Astrocyte (in vitro differentiated cells and primary cell): ENCODE results near the gene SNTB2. TPM values are rescaled to one million over a fixed set of nuclear protein-coding genes. Genes with fewer than 3 reads are reported as not detected.

ENCODE experiments used
- DNase-seq: peaks from one replicate; pipeline ENCODE4 v3.0.0-alpha.2; 2010; ENCODE audit warnings: low read depth
- FAIRE-seq: peaks from 2 replicates; lab custom pipeline; 2011; peaks lifted over from hg19 to GRCh38; lab: Jason Lieb, UNC
- H2AFZ ChIP-seq: 2 replicates; pipeline ENCODE4 v1.6.0; 2012; ENCODE audit warnings: low read depth, low read length, inconsistent platforms
- H3K27ac ChIP-seq: 2 replicates; pipeline ENCODE4 v1.5.1; 2011; ENCODE audit warnings: low read depth, low read length, inconsistent platforms
- H3K27me3 ChIP-seq: 2 replicates; pipeline ENCODE4 v1.6.0; 2011; ENCODE audit warnings: low read length, inconsistent platforms; ENCODE audit not compliant: insufficient read depth
- H3K36me3 ChIP-seq: 2 replicates; pipeline ENCODE4 v1.5.1; 2011; ENCODE audit warnings: low read length, inconsistent platforms; ENCODE audit not compliant: insufficient read depth
- H3K4me1 ChIP-seq: 2 replicates; pipeline ENCODE4 v1.5.1; 2011; ENCODE audit warnings: low read length, inconsistent platforms; ENCODE audit not compliant: insufficient read depth
- H3K4me2 ChIP-seq: 2 replicates; pipeline ENCODE4 v1.6.0; 2012; ENCODE audit warnings: low read length, inconsistent platforms
- H3K4me3 ChIP-seq: 2 replicates; pipeline ENCODE4 v1.5.1; 2011; ENCODE audit warnings: low read depth, mild to moderate bottlenecking, low read length, inconsistent platforms; ENCODE audit not compliant: insufficient read depth
- H3K79me2 ChIP-seq: 2 replicates; pipeline ENCODE4 v1.6.0; 2012; ENCODE audit warnings: mild to moderate bottlenecking, low read length, inconsistent platforms; ENCODE audit not compliant: insufficient read depth
- H3K9ac ChIP-seq: 2 replicates; pipeline ENCODE4 v1.6.0; 2012; ENCODE audit warnings: mild to moderate bottlenecking, low read length, inconsistent platforms
- H3K9me3 ChIP-seq: 2 replicates; pipeline ENCODE4 v1.5.1; 2012; ENCODE audit warnings: low read depth, mild to moderate bottlenecking, low read length, inconsistent platforms; ENCODE audit not compliant: insufficient read depth
- H4K20me1 ChIP-seq: 2 replicates; pipeline ENCODE4 v1.6.0; 2012; ENCODE audit warnings: low read length, inconsistent platforms; ENCODE audit not compliant: insufficient read depth
- H3K27ac Mint-ChIP-seq: one replicate; pipeline ENCODE4 v1.8.0; 2021; ENCODE audit warnings: mild to moderate bottlenecking, mixed read lengths; ENCODE audit not compliant: unreplicated experiment
- H3K27me3 Mint-ChIP-seq: one replicate; pipeline ENCODE4 v1.8.0; 2021; ENCODE audit warnings: low read depth, mixed read lengths; ENCODE audit not compliant: unreplicated experiment
- H3K36me3 Mint-ChIP-seq: one replicate; pipeline ENCODE4 v1.8.0; 2021; ENCODE audit warnings: low read depth, mixed read lengths; ENCODE audit not compliant: unreplicated experiment
- H3K4me1 Mint-ChIP-seq: one replicate; pipeline ENCODE4 v1.8.0; 2021; ENCODE audit warnings: low read depth, mixed read lengths; ENCODE audit not compliant: unreplicated experiment
- H3K4me3 Mint-ChIP-seq: one replicate; pipeline ENCODE4 v1.8.0; 2021; ENCODE audit warnings: mild to moderate bottlenecking, moderate library complexity, mixed read lengths; ENCODE audit not compliant: unreplicated experiment
- H3K9me3 Mint-ChIP-seq: one replicate; pipeline ENCODE4 v1.8.0; 2021; ENCODE audit warnings: mild to moderate bottlenecking, mixed read lengths; ENCODE audit not compliant: unreplicated experiment
- CTCF ChIP-seq: IDR thresholded peaks from 2 replicates; pipeline ENCODE4 v1.5.1; 2011; ENCODE audit warnings: low read depth, mild to moderate bottlenecking, inconsistent platforms, low read length, moderate library complexity; ENCODE audit not compliant: insufficient read depth
- EZH2 ChIP-seq: IDR thresholded peaks from 2 replicates; pipeline ENCODE4 v1.6.1; 2012; ENCODE audit warnings: mild to moderate bottlenecking, low read length, inconsistent platforms; ENCODE audit not compliant: insufficient read depth
- total RNA-seq: library from RNA; stranded (reverse); gene quantifications from 2 replicates; pipeline ENCODE4 v1.2.1, GENCODE V29; 2021

SNTB2 gene
- total RNA-seq, 1 donor from 2014 or later: 30.4 TPM

- no peak overlapping the region for H3K4me3 ChIP-seq
- peaks cover 19% of the 10 kb centered on the region for H3K36me3 ChIP-seq
- no peaks in the 10 kb centered on the region for H3K27me3 ChIP-seq
- H3K4me1 Mint-ChIP-seq: no peaks in the 10 kb centered on the region
- no peak overlapping the region for H3K4me3 Mint-ChIP-seq
- no peak overlapping the region for H3K27ac ChIP-seq
- H4K20me1 ChIP-seq: peaks cover 22% of the 10 kb centered on the region
- no peak overlapping the region for H3K4me2 ChIP-seq
- no peaks in the 10 kb centered on the region for H3K9me3 ChIP-seq
- H3K27ac Mint-ChIP-seq: no peak overlapping the region
- no peak overlapping the region for H3K9ac ChIP-seq
- H3K27me3 Mint-ChIP-seq: no peaks in the 10 kb centered on the region
- H3K9me3 Mint-ChIP-seq: no peaks in the 10 kb centered on the region
- H3K79me2 ChIP-seq: peaks cover 50% of the 10 kb centered on the region
- H3K4me1 ChIP-seq: no peaks in the 10 kb centered on the region
- DNase-seq (no peak), FAIRE-seq (no peak)
- H3K36me3 Mint-ChIP-seq: peaks cover 12% of the 10 kb centered on the region
- H2AFZ ChIP-seq: no peak overlapping the region
- TF ChIP-seq EZH2: no peak
- no peak for TF ChIP-seq CTCF
These were observed 73.5 kb downstream of the SNTB2 start for GRCh38 chr16:69260506-69260905.

GRCh38 chr16:69266334-69267063, 79.5 kb downstream of the SNTB2 start:
- Histone ChIP-seq H3K4me2 (no peak overlapping the region), H3K4me3 (no peak overlapping the region), H3K36me3 (peaks cover 15% of the 10 kb centered on the region), H3K79me2 (peaks cover 14% of the 10 kb centered on the region), H3K4me1 (no peaks in the 10 kb centered on the region), H3K9me3 (no peaks in the 10 kb centered on the region), H2AFZ (no peak overlapping the region), H4K20me1 (peaks cover 7% of the 10 kb centered on the region), H3K9ac (no peak overlapping the region), H3K27ac (no peak overlapping the region), H3K27me3 (no peaks in the 10 kb centered on the region)
- H3K4me3 Mint-ChIP-seq: no peak overlapping the region
- FAIRE-seq (no peak), DNase-seq (no peak)
- no peaks in the 10 kb centered on the region for H3K9me3 Mint-ChIP-seq
- no peak overlapping the region for H3K27ac Mint-ChIP-seq
- H3K36me3 Mint-ChIP-seq: peaks cover 6% of the 10 kb centered on the region
- H3K4me1 Mint-ChIP-seq: no peaks in the 10 kb centered on the region
- no peak for TF ChIP-seq EZH2
- no peak for TF ChIP-seq CTCF
- no peaks in the 10 kb centered on the region for H3K27me3 Mint-ChIP-seq

- Histone ChIP-seq H3K9me3 (no peaks in the 10 kb centered on the region), H4K20me1 (no peaks in the 10 kb centered on the region), H3K27me3 (no peaks in the 10 kb centered on the region), H3K9ac (no peak overlapping the region), H3K36me3 (peaks cover 12% of the 10 kb centered on the region), H3K79me2 (peaks cover 6% of the 10 kb centered on the region), H2AFZ (no peak overlapping the region), H3K27ac (no peak overlapping the region), H3K4me3 (no peak overlapping the region), H3K4me1 (no peaks in the 10 kb centered on the region), H3K4me2 (no peak overlapping the region)
- TF ChIP-seq CTCF: no peak
- no peak for TF ChIP-seq EZH2
- no peak for DNase-seq
- Mint-ChIP-seq H3K27ac (no peak overlapping the region), H3K27me3 (no peaks in the 10 kb centered on the region), H3K36me3 (peaks cover 6% of the 10 kb centered on the region), H3K9me3 (no peaks in the 10 kb centered on the region), H3K4me3 (no peak overlapping the region), H3K4me1 (no peaks in the 10 kb centered on the region)
- FAIRE-seq: no peak
These were observed 80.7 kb downstream of the SNTB2 start for GRCh38 chr16:69267633-69268032.
